Measurements from ENCODE around the gene KRT72.

The KRT72 gene

DNA sequence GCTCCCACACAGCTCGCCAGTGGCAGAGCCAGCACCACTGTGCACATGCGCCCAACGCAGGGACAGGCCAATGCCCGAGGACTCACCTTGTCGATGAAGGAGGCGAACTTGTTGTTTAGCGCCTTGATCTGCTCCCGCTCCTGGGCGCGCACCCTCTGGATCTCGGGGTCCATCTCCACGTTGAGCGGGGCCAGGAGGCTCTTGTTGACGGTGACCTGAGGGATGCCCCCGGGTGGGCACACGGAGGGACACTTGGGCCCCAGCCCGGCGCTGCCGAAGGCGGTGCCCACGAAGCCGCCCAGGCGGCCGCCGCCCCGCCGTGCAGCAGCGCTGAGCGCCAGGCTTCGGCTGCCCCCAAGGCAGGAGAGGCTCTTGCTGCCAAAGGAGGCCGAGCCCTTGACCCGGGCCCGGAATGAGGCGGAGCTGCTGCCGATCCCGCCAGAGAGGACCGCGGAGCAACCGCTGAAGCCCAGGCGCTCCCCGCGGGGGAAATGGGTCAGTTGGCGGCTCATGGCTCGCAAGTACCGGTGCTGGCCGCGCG is at the start of gene KRT72:
Gene KRT72 (minus strand): TSS at position 523 of the 541 bp plus-strand sequence. CDS start 11 bp downstream, at position 512.
- no peak for DNase-seq (ENCODE audit: low spot score)

DNA sequence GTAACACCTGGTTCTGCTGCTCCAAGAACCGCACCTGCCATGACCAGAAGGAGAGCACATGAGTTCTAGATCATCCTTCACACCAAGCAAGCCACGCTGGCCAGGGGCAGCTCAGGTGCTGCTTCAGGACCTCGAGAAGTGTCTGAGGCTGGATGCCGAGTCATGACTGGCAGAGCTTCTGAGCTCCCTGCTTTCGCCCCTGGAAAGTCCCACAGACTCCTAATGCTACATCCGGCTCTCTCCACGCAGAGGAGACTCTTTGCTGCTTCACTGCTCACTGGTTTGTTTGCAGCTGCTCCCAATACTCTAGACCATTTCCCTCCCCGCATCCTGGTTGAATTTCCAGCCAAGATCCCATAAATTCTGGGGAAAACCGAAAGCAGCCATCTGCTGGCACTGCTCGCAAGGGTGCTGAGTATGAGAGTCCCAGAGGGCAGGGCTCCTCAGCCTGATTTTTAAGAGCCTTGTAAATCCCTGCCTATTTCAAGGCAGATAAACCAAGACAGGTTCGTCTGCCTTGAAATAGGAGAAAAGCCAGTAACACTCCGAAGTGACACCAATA is 49.3 kb upstream of the KRT72 start:
- DNase-seq (ENCODE audit: low spot score): peak; percentile 9

DNA sequence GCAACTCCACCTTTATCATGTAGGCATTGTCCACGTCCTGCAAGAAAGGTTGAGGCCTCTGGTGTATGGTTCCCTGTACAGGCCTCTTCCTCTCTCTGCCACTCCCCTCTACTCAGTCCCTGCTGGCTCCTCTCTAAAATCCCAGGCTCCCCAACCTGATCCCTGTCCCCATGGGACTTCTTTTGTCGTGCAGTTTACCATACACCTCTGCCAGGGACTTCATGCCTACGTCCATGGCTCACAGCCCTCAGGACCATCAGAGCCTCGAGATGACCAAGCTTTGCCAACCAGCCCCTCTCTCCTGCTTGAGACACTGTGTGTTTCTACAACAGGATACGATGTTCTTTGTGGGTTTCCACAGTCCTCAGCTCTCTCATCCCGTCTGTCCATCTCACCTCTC is 47.8 kb upstream of the KRT72 start:
- no peak for DNase-seq (ENCODE audit: low spot score)

DNA sequence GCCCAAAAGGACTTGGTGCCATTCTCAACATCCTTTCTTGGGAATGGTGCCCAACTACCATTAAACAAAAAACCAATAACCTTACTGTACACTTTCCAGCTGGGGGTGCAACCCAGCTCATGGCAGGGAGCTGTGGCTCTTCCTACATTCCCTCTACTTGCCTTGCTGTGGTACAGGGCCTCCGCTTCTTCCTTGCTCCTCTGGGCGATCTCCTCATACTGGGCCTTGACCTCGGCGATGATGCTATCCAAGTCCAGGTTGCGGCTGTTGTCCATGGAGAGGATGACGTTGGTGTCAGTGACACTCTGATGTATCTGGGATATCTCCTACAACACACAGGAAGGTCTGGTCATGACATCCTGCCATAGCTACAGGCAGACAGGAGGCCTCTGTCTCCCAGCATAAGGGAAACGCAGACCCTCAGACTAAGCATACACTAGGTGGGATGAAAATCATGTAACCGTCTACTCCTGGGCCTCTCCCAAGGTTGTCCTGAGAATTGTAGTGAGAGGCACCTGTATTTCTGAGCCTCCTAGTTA is 46.8 kb upstream of the KRT72 start:
- no peak for DNase-seq (ENCODE audit: low spot score)

DNA sequence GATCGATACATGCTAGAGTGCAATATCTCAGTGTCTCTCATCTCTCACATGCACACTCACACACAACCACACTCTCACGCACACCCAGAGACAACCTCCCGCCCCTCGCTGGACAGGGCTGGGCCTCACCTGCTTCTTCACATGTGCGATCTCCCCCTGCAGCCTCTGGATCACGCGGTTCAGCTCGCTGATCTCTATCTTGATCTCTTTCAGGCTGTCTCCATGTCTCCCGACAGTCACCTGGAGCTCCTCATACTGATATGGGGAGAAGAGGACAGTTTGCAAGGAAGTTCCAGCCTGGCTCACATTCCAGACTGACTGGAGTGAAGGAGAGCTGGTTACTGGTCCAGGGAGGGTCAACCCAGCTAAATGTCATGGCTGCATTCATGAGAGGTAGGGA is 46.3 kb upstream of the KRT72 start:
- no peak for DNase-seq (ENCODE audit: low spot score)

DNA sequence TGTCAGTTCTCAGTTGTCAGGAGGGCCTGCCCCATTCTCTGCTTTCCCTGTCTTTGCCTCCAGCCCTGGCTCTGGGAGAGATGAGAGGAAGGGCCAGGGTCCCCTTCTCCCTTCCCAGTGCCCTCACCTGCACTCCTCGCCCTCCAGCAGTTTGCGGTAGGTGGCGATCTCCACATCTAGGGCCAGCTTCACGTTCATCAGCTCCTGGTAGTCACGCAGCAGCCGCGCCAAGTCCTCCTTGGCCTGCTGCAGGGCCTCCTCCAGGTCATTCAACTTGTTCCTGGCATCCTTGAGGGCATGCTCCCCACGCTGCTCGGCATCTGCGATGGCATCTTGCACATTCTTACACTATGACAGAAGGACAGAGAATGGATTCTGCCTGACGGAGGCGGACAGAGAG is 45.4 kb upstream of the KRT72 start:
- DNase-seq (ENCODE audit: low spot score): no peak

DNA sequence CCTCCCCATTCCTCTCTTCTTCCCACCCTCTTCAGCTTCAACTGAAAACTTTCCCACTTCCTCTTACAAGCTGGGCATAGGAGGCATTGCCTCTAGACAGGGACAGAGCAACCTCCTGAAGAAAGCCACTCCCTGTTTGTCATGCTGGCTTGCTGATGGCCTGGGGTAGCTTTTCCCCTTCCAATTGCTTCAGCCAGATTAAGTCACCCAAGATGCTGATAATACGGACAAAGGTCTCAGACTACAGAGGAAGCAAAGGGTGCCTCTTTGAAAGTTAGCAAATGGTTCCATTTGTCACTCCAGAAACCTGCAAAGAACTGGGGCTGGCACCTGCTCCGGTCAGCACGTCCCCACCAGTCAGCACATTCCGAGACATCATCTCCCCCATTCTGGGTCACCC is 44.7 kb upstream of the KRT72 start:
- no peak for DNase-seq (ENCODE audit: low spot score)

DNA sequence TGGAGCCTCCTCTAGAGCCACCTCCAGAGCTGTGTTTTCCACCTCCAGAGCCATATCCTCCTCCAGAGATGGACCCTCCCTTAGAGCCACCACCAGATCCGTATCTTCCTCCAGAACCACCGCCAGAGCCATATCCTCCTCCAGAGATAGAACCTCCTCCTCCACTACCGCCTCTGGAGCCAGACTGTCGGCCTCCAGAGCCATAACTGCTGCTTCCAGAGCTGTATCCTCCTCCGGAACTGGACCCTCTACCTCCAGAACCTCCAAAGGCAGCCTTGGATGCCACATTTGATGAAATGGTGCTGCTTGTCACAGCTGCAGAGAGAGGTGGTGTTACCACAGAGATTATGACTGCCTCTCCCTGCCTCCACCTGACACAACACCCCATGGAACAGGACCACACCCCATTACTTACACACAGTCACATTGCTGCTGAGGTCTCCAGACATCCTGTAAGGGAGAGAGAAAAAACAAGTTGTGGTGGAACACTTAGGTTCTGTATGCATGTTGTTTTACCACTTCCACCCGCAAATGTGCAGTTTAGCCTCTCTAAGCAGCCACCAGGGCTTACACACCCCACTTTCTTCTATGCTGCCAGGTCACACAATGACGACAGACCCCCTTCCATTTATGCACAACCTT is 44.0 kb upstream of the KRT72 start:
- no peak for DNase-seq (ENCODE audit: low spot score)

DNA sequence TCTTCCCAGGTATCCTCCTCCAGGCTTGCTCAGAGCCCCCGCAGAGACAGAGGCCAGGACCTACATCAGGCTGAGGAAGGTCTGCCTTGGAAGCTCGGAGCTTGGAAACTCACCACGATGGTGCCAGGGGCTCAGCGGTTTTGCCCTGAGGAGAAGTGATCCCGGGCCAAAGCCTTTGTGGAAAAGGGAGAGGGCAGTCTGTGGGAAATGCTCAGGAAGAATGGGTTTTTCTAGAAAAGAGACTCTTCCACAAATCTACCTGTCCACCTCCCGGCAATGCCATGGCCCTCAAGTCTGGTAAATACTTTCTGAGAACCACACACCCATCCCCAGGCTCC is 42.8 kb upstream of the KRT72 start:
- DNase-seq (ENCODE audit: low spot score): no peak

DNA sequence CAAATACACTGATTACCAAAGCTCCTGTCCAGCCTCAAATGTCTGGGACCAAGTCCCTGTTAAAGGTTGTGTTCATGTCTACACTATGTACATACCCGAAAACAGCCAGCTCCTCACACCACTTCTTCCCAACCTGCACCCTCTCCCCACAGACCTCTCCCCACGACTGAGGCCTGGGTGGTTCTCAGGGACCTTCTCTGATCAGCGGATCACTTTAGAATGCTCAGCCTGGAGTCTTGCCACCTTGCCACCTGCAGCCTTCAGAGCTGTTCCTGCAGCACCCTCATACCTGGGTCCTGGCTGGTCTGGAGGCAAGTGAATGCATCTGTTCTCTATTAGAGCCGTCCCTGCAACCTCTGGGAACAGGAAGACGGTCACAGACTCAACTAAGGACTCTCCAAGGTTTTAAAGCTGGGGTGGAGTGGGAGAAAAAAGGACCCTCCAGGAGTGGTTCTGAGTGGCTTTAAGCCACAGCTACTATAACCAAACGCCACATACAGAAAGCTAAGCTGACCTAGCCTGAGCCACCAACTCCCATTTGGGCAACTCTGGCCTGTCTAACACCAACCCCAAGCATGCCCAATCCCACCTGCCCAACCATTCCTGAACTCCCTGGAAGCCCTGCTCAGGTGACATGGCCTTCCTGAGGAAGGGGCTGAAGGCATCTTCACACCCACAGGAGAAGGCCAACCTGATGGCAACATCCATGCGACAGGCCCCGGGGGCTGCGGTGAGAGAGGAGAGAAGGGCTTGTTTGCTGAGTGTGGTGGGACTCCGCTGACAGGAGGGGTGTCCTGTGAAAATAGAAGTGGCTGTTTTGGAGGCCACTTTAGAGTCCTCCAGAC is 42.2 kb upstream of the KRT72 start:
- no peak for DNase-seq (ENCODE audit: low spot score)

DNA sequence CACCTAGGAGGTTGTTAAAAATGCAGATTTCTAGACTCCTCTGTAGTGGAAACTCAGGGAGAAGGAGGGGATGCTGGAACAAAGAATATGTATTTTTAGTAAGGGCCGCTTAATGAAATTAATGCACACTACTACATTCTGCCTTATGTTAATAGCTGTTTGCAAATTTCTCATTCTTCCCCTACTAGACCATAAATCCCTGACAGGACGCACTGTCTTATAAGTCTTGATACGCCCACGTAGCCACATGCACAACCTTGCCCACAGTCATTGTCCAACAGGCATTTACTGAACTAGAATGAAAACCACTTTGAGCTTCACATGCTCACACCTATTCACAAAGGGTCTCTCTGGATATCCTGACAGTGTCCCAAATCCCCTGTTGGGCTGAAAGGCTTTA is 40.2 kb upstream of the KRT72 start:
- DNase-seq (ENCODE audit: low spot score): no peak

DNA sequence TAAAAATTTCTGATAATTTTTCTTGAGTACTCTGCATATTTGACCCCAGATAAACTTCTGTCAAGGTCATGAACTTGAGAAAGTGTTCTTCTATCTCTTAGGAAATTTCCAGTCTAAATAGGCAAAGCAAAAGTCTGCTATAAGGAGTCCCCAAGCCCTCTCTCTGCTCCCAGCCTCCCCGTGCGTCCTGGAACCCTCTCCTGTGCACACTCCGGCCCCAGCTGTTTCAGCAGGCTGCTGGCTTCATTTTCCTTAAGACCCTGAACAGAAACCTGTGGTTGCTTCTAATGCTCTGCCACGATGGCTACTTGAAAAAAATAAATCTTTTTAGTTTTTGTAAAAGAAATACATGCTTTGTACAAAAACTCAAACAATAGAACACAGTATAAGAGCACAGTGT is 36.0 kb upstream of the KRT72 start:
- DNase-seq (ENCODE audit: low spot score): no peak

DNA sequence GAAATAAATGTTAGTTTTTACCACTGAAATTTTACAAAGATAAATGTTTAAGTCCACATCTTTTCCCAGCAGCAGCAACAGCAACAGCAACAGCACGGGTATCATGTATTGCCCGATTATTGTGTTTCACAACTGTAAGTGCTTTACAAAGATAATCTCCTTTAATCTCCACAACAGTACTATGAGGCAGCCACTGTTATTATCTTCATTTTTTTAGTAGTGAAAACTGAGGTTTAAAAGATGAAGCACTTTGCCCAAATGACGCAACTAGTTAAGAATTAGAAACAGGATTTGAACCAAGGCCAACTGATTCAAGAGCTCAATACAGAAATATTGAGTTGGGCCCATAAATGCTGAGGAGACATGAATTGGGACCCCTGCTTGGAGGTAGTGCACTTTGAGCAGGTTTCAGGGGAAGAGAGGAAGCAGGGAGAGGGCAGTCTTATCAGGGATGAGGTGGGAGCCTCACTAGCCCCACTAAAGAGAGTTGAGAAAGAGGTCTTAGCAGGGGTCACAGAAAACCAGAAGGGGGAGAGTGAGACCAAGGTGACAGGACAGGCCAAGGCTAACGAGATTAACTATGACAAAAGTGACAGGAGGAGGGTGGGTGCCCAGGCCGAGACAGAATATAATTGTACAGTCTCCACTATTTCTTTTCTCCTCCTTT is 35.5 kb upstream of the KRT72 start:
- no peak for DNase-seq (ENCODE audit: low spot score)

DNA sequence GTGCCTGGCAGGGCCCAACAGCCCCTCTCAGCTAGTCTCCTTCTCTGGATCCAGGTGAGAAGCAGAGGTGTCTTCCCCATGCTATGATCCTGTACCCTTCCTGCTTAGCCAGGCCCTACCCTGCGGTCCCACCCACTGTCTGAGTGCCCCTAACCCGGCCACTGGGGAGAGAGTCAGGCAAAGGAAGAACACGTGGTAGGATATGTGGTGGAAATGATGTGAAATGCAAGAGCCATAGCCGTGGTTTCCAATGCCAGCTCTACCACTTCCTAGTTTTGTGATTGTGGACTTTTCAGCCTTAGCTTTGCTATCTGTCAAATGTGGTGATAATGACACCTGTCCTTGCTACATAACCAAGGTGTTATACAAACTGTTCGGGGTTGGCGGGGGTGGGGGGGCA is 34.9 kb upstream of the KRT72 start:
- DNase-seq (ENCODE audit: low spot score): no peak

DNA sequence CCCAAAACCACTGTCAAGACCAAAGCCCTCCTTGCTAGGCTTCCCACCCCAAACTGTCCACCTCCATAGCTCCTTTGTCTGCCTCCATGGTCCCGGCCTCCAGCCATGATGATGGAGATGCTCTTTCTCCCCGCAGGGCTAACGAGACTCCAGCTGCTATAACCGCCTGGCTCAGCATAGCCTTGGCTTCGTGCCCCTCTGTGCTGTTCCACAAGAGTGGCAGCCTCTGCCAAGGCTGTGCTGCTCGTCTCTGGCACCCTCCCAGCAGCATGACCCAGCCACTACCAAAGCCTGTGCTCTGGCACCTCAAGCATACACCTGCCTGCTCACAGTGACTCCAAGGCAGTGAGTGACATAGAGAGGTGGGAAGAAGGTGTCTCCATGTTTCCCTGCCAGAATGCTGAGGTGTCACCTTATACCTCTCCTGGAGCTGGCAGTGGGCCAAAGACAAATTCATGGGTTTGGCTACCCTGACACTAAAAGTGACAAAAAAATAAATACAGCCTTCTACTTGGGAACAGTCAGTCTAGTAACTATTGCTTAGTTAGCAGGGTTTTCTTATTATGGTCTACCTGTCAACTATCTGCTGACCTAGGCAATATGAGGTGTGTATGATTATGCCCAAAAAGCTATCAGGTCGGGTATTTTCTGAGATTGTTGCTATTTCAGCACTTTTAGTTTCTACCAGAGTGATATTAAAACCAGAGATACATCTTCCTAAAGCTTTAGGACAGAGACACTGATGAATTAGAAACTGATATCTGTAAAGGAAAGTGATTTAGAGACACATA is 33.2 kb upstream of the KRT72 start:
- no peak for DNase-seq (ENCODE audit: low spot score)

DNA sequence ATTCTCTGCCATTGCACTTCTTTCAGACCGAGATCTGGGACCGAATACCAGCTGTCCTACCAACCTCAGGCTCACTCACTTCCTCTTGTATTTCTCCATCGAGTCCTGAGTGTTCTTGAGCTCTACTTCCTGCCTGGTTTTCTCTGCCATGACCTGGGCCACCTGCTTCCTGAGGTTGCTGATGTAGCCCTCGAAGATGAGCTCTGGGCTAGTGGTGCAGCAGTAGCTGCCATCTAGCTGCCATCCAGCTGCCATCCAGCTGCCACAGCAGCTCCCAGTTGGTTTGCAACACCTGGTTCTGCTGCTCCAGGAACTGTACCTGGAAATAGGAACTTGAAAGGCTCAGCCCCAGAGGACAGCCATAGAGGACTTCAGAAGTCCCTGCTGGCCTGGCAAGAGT is 32.1 kb upstream of the KRT72 start:
- DNase-seq (ENCODE audit: low spot score): no peak

DNA sequence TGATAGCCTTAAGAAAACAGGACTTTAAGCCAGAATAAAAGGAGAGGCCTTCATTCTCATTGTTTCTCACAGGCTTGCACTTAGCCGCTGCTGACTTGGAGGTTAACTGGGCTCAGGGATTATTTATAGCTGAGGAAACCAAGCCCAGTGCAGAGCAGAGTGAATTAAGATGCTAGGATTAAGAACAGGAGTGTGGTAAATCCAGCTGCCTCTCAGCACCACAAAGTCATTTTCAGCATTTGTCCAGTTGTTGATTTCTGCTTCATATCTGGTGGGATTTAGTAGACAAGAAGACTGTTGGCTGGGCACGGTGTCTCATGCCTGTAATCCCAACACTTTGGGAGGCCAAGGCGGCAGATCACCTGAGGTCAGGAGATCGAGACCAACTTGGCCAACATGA is 31.4 kb upstream of the KRT72 start:
- no peak for DNase-seq (ENCODE audit: low spot score)

DNA sequence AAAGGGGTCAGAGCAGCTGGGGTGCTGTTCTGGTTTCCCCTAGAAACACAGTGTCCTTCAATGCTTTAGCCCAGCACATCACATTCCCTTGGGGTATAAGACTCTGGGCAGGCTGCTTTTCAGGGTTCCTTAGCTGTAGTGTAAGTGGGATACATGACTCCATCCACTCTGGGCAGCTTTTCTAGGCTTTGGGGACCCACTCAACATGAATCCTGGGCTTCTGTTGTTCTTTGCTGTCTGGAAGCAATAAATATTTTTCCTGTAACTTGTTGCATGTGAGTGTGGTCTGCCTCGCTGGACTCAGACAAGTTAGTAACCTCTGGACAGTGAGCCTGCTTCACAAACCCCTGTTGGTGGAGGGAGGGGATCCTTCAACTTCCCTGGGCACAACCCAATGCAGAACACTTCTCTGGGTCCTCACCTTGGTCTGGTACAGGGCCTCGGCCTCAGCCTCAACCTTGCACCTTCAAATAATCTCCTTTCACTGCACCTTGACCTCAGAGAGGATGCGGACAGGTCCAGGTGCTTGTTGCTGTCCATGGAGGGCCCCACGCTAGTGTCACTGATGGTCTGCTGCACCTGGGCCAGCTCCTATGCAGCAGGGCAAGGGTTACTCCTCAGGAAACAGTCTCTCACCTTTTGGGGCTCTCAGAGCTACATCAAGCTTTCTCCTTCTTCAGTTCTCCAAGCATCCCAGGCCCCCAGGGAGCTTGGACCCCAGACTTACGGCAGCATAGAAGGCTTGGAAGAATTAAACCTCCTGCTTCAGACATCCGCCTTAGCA is 30.6 kb upstream of the KRT72 start:
- DNase-seq (ENCODE audit: low spot score): no peak

DNA sequence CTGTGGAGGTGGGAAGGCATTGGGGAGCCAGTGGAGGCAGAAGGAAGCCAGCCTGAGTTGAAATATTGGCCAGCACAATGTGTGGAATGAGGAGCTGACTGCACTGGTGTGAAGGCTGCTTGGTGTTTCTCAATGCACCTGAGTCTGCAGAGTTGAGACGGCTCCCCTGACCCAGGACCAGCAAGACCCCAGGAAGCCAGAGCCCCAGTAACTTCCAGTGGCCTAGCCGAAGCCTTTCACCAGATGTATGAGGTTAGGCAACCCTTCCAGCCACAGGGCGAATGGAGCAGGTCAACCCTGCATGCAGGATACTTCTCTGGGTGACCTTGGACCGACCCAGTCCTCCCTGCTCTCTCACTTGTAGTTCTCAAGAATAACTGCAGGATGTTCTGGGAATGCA is 30.0 kb upstream of the KRT72 start:
- no peak for DNase-seq (ENCODE audit: low spot score)

DNA sequence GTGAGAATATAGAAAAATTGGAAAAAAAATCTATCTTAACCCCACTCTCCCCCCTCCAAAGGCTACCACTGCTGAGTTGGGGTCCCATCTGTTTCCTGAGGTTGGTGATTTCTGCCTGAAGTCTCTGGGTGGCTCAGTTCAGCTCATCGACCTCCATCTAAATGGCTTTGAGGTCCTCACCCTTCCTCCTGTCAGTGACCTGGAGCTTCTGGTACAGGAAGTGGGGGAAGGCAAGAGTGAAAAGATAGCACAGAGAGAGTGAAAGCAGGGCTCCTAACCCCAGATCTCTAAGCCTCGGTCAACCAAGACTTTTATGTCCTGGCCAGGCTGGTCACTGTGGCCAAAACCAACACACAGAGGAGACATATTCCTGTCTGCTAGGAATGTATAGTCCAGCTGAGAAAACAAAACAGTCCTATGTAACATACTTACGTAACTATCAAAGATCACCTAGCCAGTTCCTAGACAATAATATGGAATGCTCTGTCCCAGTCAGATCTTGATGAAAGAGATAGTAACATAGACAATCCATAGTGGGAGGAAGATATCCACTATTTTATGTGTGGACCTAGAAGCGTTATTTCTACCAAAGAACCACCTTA is 29.4 kb upstream of the KRT72 start:
- DNase-seq (ENCODE audit: low spot score): no peak

Data from AG08395 (cell line).